Activated T-cell treated with anti-CD3 and anti-CD28 coated beads for 4 hours (primary cell): ENCODE measurements around the gene RNF220.
A peak's percentile ranks its signal among the peaks of the same experiment; 100 is the strongest.

Experiments used
- DNase-seq: peaks from one replicate; pipeline ENCODE4 v3.0.0-alpha.2; 2020

Gene RNF220

GRCh38 chr1:44616991-44617702 is 212.1 kb downstream of the RNF220 start:
- no peak for DNase-seq

- no peak for DNase-seq
Observed at GRCh38 chr1:44617703-44618029, 212.6 kb downstream of the RNF220 start.

GRCh38 chr1:44619261-44619900 is 214.3 kb downstream of the RNF220 start:
- no peak for DNase-seq

- DNase-seq, result no peak
Observed at GRCh38 chr1:44620072-44620471, 215.0 kb downstream of the RNF220 start.

DNA sequence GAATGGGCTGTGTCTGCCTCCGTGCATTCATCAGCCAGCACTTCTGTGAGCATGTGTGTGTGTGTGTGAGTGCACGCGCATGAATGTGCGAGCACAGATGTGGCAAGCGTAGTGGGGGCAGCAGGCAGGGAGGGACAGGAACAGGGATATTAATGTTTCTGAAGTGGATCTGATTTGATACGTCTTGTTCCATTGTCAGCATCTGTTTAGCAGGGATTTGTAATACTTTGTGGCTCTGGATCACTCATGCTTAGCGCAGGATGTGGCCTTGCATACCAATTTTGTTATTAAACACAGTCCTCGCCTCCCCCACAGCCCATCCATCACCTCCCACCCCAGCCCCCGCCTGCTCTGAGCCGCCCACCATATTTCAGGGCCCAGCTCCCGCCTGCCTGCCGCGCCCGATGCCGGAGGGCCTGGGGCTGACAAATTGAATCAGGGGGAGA is 216.8 kb downstream of the RNF220 start:
- DNase-seq, result no peak

DNA sequence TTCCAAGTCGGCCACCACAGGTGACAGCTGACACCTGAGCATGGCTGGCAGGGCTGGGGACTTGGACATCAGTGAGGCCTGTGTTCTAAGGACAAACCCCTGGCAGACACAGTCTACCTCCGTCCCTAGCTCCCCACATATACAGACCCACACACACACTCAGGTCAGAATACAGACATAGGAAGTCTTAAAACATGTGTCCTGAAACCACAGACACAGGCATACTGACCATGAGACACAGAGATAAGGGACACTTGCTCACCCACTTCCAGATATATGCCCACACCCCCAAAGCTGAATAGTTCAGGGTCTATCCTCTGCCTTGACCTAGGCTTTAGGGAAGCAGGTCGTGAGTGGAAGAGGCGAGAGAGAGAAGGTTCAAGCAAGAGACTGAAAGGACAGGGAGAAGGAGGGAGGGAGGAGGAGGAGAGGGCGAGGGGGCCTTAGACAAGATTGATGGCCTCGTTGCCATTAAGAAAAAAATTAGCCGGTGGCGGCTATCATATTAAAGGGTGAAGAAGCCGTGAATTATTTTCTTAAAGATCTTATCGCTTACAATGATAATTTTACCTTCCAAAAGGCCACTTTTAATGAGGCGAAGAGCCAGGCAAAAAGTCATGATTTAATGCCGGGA is 219.3 kb downstream of the RNF220 start:
- DNase-seq, result no peak

DNA sequence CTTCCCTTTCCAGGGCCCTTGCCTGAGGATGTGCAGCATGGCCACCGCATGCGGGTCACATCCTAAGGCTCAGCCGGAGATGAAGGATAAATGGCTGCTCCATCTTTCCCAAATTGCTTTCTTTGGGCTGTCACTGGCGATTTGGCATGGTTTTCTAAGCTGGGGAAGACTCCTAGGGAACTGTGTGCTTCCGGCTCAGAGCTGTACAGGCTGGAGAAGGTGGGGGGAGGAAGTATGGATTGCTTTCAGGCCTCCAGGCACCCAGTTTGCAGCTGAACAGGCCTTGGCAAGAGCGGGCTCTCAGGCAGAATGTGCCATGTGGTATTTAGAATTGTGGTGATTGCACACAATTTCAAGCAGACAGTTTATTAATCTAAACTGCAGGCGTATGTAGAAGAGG is 220.3 kb downstream of the RNF220 start:
- no peak for DNase-seq

DNA sequence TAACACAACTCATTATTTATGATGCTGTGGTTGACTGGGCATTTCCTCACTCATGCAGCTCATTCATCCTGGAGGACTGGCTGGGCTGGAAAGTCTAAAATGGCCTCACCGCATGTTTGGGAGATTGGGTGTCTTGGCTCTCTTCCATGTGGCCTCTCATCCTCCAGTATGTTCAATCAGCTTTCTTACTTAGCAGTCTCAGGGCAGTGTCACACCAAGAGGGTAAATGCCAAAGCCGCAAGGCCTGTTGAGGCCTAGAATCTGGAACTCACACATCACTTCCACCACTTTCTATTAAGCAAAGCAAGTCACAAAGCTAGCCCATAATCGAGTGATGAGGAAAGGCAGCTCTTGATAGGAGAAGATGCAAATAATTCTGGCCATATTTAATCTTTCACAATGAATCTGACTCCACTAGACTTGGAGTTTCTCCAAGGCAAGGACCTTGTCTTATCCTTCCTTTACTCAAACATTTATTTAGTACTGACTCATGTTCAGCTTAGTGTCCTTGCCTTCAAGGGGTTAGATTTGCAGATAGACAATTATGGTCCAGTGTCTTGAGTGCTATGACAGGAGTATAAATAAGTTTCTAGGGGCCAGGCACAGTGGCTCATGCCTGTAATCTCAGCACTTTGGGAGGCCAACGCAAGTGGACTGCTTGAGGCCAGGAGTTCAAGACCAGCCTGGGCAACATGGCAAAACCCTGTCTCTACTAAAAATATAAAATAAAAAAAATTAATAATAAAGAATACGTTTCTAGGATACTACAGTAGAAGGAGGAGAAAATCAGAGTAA is 224.1 kb downstream of the RNF220 start:
- DNase-seq, result no peak

DNA sequence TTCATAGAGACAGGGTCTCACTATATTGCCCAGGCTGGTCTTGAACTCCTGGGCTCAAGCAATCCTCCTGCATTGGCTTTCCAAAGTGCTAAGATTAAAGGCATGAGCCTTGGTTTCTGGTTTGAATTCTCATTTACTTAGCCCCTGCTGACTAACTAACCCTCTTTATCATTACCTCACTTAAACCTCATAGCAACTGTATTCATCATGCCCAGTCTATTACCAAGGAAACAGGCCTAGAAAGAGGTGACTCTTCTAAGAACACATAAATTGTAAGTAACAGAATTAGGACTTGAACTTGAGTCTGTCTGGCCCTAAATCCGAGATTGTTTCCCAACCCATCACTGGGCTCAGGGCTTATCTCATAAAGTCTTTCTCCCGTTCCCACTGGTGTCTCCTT is 225.1 kb downstream of the RNF220 start:
- no peak for DNase-seq

DNA sequence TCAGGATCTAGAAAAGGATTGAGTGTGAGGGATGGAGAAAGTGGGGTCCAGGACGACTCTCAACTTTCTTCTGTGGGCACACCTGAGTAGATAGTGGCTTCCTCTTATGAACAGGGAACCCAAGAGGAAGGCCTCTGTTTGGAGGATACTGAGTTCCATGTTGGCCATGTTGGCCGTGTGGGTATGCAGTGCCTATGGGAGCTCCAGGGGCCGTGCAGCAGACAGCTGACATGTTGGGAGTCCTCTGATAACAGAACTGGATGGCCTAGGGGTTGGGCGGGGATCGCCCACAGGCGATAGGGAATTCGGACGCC is 226.2 kb downstream of the RNF220 start:
- DNase-seq, result no peak

DNA sequence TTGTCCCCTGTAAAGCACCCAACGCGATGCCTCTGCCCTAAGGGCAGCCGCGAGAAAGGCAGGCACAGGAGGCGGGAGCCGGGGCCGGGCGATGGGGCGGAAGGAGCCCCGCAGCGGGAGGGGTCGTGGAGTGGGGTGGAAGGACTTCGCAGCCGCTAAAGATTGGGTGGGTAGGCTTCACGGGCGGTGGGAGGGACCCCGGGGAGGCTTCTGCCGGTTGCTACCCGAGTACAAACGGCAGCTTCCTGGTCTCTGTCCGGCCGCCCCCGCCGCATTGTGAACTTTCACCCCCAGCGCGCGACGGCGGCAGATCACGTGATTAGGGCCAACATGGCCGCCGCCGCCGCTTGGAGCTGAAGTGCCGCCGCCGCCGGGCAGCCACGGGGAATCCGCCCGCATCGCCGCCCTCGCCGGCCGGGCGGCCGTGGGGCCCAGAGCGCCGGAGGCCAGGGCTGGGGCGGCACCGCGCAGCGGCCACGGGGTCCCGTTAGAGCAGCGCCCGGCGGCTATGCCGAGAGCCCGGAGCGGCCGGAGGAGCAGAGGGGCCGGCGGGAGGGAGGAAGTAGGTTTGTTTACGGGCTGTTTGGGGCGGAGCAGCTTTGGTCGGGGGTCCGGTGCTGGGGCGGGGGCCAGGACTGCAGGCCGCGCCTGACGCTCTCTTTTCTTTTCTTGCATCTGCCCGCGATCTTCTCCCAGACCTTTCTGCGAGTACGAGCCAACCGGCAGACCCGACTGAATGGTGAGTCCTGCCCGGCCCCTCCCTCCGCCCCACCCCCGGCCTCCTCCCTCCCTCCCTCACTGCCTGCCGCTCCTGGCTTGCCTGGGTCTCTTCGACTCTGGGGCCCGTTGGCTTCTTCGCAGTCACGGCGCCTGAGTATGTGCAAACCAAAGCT is 226.8 kb downstream of the RNF220 start:
- peak; percentile 88 for DNase-seq

DNA sequence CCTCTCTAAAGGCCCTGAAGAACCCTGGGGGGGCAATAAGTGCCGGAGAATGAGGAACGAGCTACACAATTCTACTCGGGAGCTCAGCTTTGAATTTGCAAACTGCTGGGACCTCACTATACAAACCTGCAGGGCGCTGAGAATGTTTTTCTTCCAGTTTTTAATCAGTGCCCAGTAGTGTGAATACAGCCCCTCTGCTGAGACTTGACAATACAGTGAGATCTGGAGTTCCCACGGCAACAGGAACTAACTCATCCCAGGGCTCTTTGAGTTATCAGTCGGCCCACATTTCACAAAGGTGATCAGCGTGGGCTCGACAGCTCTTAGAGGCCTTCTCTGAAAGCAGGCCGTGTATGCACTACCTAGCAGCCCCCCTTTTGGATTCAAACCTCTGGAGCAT is 227.5 kb downstream of the RNF220 start:
- DNase-seq, result no peak

DNA sequence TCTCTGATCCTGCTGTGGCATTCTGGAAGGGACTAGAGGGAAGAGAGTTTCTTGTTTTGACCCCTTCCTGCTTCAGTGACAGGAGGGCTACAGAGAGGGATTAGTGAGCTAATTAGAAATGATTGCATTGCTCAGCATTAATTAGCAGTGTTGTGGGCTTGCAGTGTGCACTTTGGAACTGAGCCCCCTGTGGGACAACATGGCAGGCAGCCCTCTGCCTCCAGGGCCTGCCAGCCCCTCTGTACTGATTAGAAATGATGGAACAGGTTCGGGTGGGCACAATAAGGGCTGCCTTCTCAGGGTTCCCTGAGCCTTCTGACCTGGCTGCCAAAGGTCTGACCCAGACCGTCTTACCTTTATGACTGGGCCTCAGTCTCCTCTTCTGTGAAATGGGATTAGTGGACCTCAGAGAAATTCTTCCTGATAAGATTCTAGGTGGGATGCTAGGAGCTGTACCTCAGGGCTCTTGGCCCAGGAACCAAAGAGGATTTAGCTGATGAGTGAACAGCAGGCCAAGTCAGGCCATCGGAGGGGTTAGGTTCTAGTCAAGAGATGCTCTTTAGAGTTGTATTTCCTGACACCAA is 229.6 kb downstream of the RNF220 start:
- DNase-seq, result no peak

DNA sequence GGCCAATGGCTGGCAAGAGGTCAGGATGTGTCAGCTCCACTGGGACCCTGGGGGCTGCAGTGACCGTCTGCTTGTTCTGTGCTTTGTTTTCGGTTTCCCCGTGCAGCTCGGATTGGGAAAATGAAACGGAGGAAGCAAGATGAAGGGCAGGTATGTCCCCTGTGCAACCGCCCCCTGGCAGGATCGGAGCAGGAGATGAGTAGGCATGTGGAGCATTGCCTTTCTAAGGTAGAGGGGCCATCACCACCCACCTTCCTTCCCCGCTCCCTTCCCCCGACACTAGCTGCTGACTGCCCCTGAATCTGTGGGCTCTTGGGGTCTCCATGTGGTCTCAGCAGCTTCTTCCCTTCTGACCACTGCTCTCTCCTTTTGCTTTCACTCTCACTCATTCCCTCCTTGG is 230.4 kb downstream of the RNF220 start:
- DNase-seq, result no peak

DNA sequence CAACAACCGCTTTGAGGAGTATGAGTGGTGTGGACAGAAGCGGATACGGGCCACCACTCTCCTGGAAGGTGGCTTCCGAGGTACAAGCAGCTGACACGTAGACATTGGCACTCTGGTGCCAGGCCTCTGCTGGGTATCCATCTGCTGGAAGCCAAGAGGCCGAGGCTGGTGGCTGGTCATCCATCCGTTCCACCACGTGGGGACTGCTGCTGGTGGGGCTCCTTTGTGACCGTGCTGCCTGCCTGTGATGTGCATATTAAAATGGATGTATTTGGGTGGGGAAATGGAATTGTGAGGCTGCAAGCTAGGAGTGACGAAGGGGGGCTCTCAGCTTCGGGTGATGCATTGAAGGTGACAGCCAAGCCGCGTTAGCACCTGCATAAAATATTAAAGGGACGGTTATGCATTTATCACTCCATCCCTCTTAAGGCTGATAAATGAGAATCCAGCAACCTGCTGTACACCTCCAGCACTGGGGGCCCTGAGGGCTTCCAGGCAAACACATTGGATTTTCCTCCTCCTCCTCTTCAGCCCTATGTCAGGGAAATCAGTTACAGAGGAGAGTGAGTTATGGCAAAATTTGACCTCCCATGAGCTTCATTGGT is 231.1 kb downstream of the RNF220 start:
- DNase-seq, result no peak

DNA sequence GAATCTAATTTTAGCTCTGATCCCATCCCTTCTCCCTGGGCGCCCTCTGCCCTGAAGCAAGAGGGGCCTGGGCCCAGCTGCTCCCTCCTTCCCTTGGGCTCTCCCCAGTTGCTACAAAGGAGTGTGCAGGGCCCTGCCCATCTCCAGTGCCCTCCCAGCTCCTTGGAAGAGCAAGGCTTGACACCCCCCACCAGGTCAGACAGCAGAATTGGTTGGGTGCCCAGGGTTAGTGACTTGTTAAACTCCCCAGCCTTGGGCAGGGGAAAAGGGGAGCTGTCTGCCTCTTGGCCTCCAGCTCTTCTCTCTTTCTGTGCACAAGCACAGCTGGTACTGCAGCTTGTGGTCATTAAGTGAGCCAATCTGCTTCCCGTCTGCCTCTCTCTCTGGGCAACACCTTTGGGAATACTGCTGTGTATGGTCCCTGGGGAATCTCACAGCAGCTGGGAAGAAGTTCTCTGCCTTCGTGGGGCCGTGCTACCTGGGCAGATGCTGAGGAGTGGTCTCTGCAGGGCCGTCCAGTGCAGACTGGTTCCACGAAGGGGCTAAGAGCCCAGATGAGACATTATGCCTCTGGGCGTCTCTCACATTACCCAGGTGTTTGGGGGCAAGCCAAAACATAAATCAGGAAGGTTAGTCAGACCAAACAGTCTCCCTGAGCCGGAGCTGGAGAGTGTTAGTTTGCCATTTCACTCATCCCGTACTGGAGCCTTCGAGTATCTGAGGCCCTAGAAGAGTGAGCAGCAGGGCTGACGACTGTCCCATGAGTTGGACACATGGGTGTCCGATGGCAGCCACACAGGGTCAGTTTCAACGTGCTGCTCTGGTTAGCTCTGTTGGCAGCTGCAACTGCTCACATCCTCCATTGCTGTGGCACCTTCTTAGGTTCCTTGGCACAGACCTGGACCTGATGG is 231.9 kb downstream of the RNF220 start:
- DNase-seq, result no peak

GRCh38 chr1:44637702-44638411 is 232.8 kb downstream of the RNF220 start:
- DNase-seq, result no peak

- DNase-seq, result no peak
Observed at GRCh38 chr1:44640200-44640853, 235.3 kb downstream of the RNF220 start.
